CD14-positive monocyte (primary cell): ENCODE results near the gene TSHR. TPM values are rescaled to one million over a fixed set of nuclear protein-coding genes. Genes with fewer than 3 reads are reported as not detected.
A peak's percentile ranks its signal among the peaks of the same experiment; 100 is the strongest.

Source experiments
- DNase-seq, 3 donors: peaks; one replicate each; pipeline ENCODE4 v3.0.0-alpha.2; 2011 to 2022
- H2AFZ ChIP-seq: 2 replicates; pipeline ENCODE4 v1.6.0; 2012; ENCODE audit warnings: mild to moderate bottlenecking, low read depth, low read length, inconsistent platforms; ENCODE audit not compliant: insufficient read depth, poor library complexity, severe bottlenecking
- H3K27ac ChIP-seq, 2 donors: 1 replicate in 1 of 2; 2 replicates in 1 of 2; pipeline ENCODE4 v1.5.1; 2012 to 2013; ENCODE audit warnings: low read length in 2 of 2, control low read depth in 1 of 2, inconsistent platforms in 1 of 2, low read depth in 1 of 2, mild to moderate bottlenecking in 1 of 2
- H3K27me3 ChIP-seq, 2 donors: one replicate each; pipeline versions ENCODE4 v1.6.0 to v1.6.1; 2011 to 2013; ENCODE audit warnings: low read length in 2 of 2; ENCODE audit not compliant: control insufficient read depth in 2 of 2, insufficient read depth in 2 of 2
- H3K36me3 ChIP-seq, 2 donors: replicated peaks in 1 of 2; 1 replicate in 1 of 2; 2 replicates in 1 of 2; pipeline versions ENCODE4 v1.5.1 to v1.6.1; 2012 to 2013; ENCODE audit warnings: low read length in 2 of 2, control low read depth in 1 of 2, inconsistent platforms in 1 of 2, mild to moderate bottlenecking in 1 of 2; ENCODE audit not compliant: insufficient read depth in 2 of 2, control insufficient read depth in 1 of 2
- H3K4me1 ChIP-seq, 2 donors: 1 replicate in 1 of 2; 2 replicates in 1 of 2; pipeline versions ENCODE4 v1.5.1 to v1.6.1; 2012 to 2013; ENCODE audit warnings: low read length in 2 of 2, control low read depth in 1 of 2, inconsistent platforms in 1 of 2, mild to moderate bottlenecking in 1 of 2, moderate library complexity in 1 of 2; ENCODE audit not compliant: insufficient read depth in 2 of 2, control insufficient read depth in 1 of 2
- H3K4me2 ChIP-seq: replicated peaks from 2 replicates; pipeline ENCODE3; 2012; ENCODE audit warnings: low read length, moderate library complexity, mild to moderate bottlenecking; ENCODE audit not compliant: poor library complexity, severe bottlenecking; ENCODE audit errors: extremely low read depth
- H3K4me3 ChIP-seq, 3 experiments: fragments of 200-600 bp in 1 of 3; sonication (generic) in 1 of 3; replicated peaks in 1 of 3; 1 replicate in 2 of 3; 2 replicates in 1 of 3; pipeline ENCODE4 v1.5.1; 2011 to 2013; ENCODE audit warnings: low read length in 3 of 3, mild to moderate bottlenecking in 3 of 3, control low read depth in 2 of 3, low read depth in 2 of 3, inconsistent platforms in 1 of 3, moderate library complexity in 1 of 3
- H3K79me2 ChIP-seq: 2 replicates; pipeline ENCODE4 v1.6.0; 2012; ENCODE audit warnings: mild to moderate bottlenecking, control low read depth, inconsistent platforms, low read length, moderate library complexity; ENCODE audit not compliant: insufficient read depth
- H3K9ac ChIP-seq: 2 replicates; pipeline ENCODE4 v1.6.0; 2017; ENCODE audit warnings: low read length, mild to moderate bottlenecking; ENCODE audit not compliant: insufficient read depth, poor library complexity, severe bottlenecking
- H3K9me3 ChIP-seq, 2 donors: replicated peaks in 1 of 2; 1 replicate in 1 of 2; 2 replicates in 1 of 2; pipeline versions ENCODE4 v1.5.1 to v1.6.1; 2012 to 2013; ENCODE audit warnings: low read length in 2 of 2, control low read depth in 1 of 2; ENCODE audit not compliant: control insufficient read depth in 1 of 2, insufficient read depth in 1 of 2
- H4K20me1 ChIP-seq: 2 replicates; pipeline ENCODE4 v1.6.0; 2012; ENCODE audit warnings: mild to moderate bottlenecking, low read length, control low read depth, moderate library complexity; ENCODE audit not compliant: insufficient read depth
- H3K27ac Mint-ChIP-seq, 7 donors: one replicate each; pipeline ENCODE4 v1.8.0; 2020; ENCODE audit warnings: mild to moderate bottlenecking in 7 of 7, mixed read lengths in 7 of 7, moderate library complexity in 6 of 7, inconsistent platforms in 2 of 7
- H3K27me3 Mint-ChIP-seq, 3 donors: one replicate each; pipeline ENCODE4 v1.8.0; 2021 to 2022; ENCODE audit warnings: low read depth in 3 of 3, mild to moderate bottlenecking in 3 of 3, mixed read lengths in 3 of 3, moderate library complexity in 3 of 3, inconsistent platforms in 1 of 3
- H3K36me3 Mint-ChIP-seq, 2 donors: one replicate each; pipeline ENCODE4 v1.8.0; 2020; ENCODE audit warnings: mixed read lengths in 2 of 2, inconsistent platforms in 1 of 2, mild to moderate bottlenecking in 1 of 2
- H3K4me1 Mint-ChIP-seq: one replicate; pipeline ENCODE4 v1.8.0; 2020; ENCODE audit warnings: mild to moderate bottlenecking, mixed read lengths
- H3K4me3 Mint-ChIP-seq, 2 donors: one replicate each; pipeline ENCODE4 v1.8.0; 2020; ENCODE audit warnings: mild to moderate bottlenecking in 2 of 2, mixed read lengths in 2 of 2, moderate library complexity in 1 of 2
- H3K9me3 Mint-ChIP-seq, 7 donors: one replicate each; pipeline ENCODE4 v1.8.0; 2020 to 2022; ENCODE audit warnings: mixed read lengths in 7 of 7, mild to moderate bottlenecking in 6 of 7, moderate library complexity in 6 of 7, inconsistent platforms in 2 of 7
- WGBS: methylation state at CpG from one replicate; pipeline ENCODE4 v1.1.5; 2013; ENCODE audit warnings: missing lambda C conversion rate; ENCODE audit not compliant: insufficient coverage; 5-methylcytosine and 5-hydroxymethylcytosine counted together
- intact Hi-C, 2 donors: fragments of 100-400 bp; cut with micrococcal nuclease; formaldehyde crosslinking; loops; one replicate each; pipeline versions ENCODE4 v1.15.0 to v1.15.1; 2023
- polyA minus RNA-seq: library from RNA; depleted of rRNA, polyadenylated mRNA; stranded (reverse); fragments of >200 nt; gene quantifications from 2 replicates; pipeline ENCODE4 v1.2.3, GENCODE V29; 2012
- polyA plus RNA-seq, 3 donors: library from polyadenylated mRNA; depleted of rRNA in 1 of 3; unstranded in 2 of 3; stranded (reverse) in 1 of 3; fragments of 300-500 nt in 2 of 3; fragments of >200 nt in 1 of 3; fragmentation: Illumina TruSeq in 2 of 3; gene quantifications; 1 replicate in 2 of 3; 2 replicates in 1 of 3; pipeline ENCODE4 v1.2.3, GENCODE V29; 2012 to 2021
- total RNA-seq, 12 experiments: library from RNA in 1 of 12; stranded (reverse) in 1 of 12; fragments of 120-200 nt in 1 of 12; gene quantifications; one replicate each; pipeline ENCODE4 v1.2.4 and lab custom pipeline; 2013 to 2026; ENCODE audit warnings: mixed read lengths in 6 of 12, inconsistent platforms in 1 of 12
- TF ChIP-seq, protein P1 (sequence below): fragments of 200-600 bp; IDR thresholded peaks from one replicate; pipeline ENCODE4 v1.8.0; 2022; ENCODE audit warnings: antibody characterized with exemption, mild to moderate bottlenecking

Gene TSHR
- total RNA-seq (2013) = not detected
- polyA plus RNA-seq (not detected), polyA minus RNA-seq (under 0.01 TPM in 1 of 2 replicates, not detected in the other), total RNA-seq (lab: John Stamatoyannopoulos, UW) (0 to 3.0 (median 0.12) reads per million in 11 experiments)

DNA sequence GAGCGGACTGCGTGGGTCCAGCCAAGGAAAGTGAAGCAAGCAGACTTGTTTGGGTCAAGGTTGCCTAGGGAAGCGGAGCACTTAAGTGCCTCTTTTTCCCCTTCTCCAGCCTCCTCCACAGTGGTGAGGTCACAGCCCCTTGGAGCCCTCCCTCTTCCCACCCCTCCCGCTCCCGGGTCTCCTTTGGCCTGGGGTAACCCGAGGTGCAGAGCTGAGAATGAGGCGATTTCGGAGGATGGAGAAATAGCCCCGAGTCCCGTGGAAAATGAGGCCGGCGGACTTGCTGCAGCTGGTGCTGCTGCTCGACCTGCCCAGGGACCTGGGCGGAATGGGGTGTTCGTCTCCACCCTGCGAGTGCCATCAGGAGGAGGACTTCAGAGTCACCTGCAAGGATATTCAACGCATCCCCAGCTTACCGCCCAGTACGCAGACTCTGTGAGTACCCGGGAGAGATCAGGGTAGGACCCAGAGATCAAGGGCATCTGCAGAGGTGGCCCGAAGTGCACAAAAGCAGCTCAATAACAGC is at the start of gene TSHR:
Gene TSHR, plus strand, starts transcription at position 206 of the 526 bp plus-strand sequence. Its CDS starts 60 bp downstream, at position 266.
- Histone ChIP-seq H3K9ac (peak within 1 kb of the TSS; percentile 52), H3K4me2 (peak within 1 kb of the TSS; percentile 98), H3K9me3 (no peaks in the 10 kb centered on the region), H3K27me3 (peaks cover 0 to 6% of the 10 kb centered on the region in 2 donors), H4K20me1 (no peaks in the 10 kb centered on the region), H3K36me3 (no peaks in the 10 kb centered on the region), H3K27ac (no peak within 1 kb of the TSS), H3K79me2 (no peaks in the 10 kb centered on the region), H3K4me1 (peaks cover 18 to 24% of the 10 kb centered on the region in 2 donors), H2AFZ (peak within 1 kb of the TSS; percentile 96), H3K4me3 (peak within 1 kb of the TSS; percentile 49 to 79 (median 58))
- Mint-ChIP-seq H3K9me3 (peaks cover 0 to 3% (median 0%) of the 10 kb centered on the region in 7 donors), H3K4me1 (peaks cover 34% of the 10 kb centered on the region), H3K27ac (peak within 1 kb of the TSS in 2 of 7 donors; percentile 42 to 83), H3K4me3 (peak within 1 kb of the TSS; percentile 84 to 95), H3K36me3 (no peaks in the 10 kb centered on the region), H3K27me3 (peaks cover 6 to 14% (median 12%) of the 10 kb centered on the region in 3 donors)
- intact Hi-C loops = loop anchor here in 1 of 2 donors (2.0 to 10.0 kb wide), 2 partner anchors 209 to 255 kb away; no protein-coding TSS in a partner anchor
- TF ChIP-seq, protein P1, sequence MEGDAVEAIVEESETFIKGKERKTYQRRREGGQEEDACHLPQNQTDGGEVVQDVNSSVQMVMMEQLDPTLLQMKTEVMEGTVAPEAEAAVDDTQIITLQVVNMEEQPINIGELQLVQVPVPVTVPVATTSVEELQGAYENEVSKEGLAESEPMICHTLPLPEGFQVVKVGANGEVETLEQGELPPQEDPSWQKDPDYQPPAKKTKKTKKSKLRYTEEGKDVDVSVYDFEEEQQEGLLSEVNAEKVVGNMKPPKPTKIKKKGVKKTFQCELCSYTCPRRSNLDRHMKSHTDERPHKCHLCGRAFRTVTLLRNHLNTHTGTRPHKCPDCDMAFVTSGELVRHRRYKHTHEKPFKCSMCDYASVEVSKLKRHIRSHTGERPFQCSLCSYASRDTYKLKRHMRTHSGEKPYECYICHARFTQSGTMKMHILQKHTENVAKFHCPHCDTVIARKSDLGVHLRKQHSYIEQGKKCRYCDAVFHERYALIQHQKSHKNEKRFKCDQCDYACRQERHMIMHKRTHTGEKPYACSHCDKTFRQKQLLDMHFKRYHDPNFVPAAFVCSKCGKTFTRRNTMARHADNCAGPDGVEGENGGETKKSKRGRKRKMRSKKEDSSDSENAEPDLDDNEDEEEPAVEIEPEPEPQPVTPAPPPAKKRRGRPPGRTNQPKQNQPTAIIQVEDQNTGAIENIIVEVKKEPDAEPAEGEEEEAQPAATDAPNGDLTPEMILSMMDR = no peak
- 55% methylated on average over 15 of the region's 21 CpGs for WGBS
- peak in 1 of 3 donors; percentile 13 for DNase-seq

DNA sequence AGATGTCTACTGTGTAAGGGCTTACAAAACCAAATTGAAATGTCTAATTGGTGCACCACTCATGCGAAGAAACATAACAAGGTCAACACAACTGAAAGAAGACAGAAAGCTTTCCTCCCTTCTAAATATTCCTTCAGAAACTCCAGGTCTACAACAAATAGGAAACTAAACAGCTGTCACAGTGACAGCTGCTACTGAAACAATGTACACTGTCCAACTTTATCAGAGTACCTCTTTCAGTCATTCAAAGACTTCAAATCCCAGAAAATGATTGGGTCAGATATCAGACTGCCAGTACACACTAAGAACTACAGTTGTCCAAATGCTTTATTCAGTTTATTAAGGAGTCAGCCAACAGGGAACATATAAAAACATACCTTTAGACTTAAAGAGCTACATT is 49.1 kb upstream of the TSHR start:
- no peaks in the 10 kb centered on the region for H4K20me1 ChIP-seq
- H3K9me3 Mint-ChIP-seq = peaks cover 0 to 3% (median 0%) of the 10 kb centered on the region in 7 donors
- no peaks in the 10 kb centered on the region for H3K79me2 ChIP-seq
- no peak overlapping the region for H3K9ac ChIP-seq
- H3K27me3 Mint-ChIP-seq = no peaks in the 10 kb centered on the region
- H3K36me3 ChIP-seq = peaks cover 0 to 56% of the 10 kb centered on the region in 2 donors
- H3K4me3 ChIP-seq = no peak overlapping the region
- no peaks in the 10 kb centered on the region for H3K9me3 ChIP-seq
- H3K27ac ChIP-seq = no peak overlapping the region
- no peaks in the 10 kb centered on the region for H3K4me1 ChIP-seq
- H3K4me3 Mint-ChIP-seq = no peak overlapping the region
- H3K4me2 ChIP-seq = no peak overlapping the region
- intact Hi-C loops = no loop called here
- no peak for DNase-seq
- H2AFZ ChIP-seq = no peak overlapping the region
- no CpG with 5 or more reads among the region's 1 CpG for WGBS
- TF ChIP-seq, protein P1 = no peak
- H3K27me3 ChIP-seq = no peaks in the 10 kb centered on the region
- H3K36me3 Mint-ChIP-seq = peaks cover 32 to 52% of the 10 kb centered on the region in 2 donors
- no peaks in the 10 kb centered on the region for H3K4me1 Mint-ChIP-seq
- H3K27ac Mint-ChIP-seq = no peak overlapping the region
